Brain microvascular endothelial cell (primary cell): ENCODE data around the gene COL2A1.
A peak's percentile ranks its signal among the peaks of the same experiment; 100 is the strongest.

Experiments
- DNase-seq: peaks from one replicate; pipeline ENCODE4 v3.0.0-alpha.2; 2020
- H3K27ac ChIP-seq: fragments of 250-450 bp; sonication (Bioruptor Pico); 2 replicates; pipeline ENCODE4 v1.5.1; 2020; ENCODE audit warnings: mild to moderate bottlenecking, moderate library complexity
- H3K27me3 ChIP-seq: fragments of 250-450 bp; sonication (Bioruptor Pico); replicated peaks from 2 replicates; pipeline ENCODE4 v1.5.1; 2020; ENCODE audit warnings: mild to moderate bottlenecking
- H3K36me3 ChIP-seq: fragments of 250-450 bp; sonication (Bioruptor Pico); replicated peaks from 2 replicates; pipeline ENCODE4 v1.5.1; 2020; ENCODE audit warnings: mild to moderate bottlenecking
- H3K4me3 ChIP-seq: 2 replicates; pipeline ENCODE4 v1.5.1; 2011; ENCODE audit warnings: low read depth, mild to moderate bottlenecking, control low read depth, low read length, moderate library complexity
- CTCF ChIP-seq: IDR thresholded peaks from 2 replicates; pipeline ENCODE4 v1.5.1; 2011; ENCODE audit warnings: low read depth, mild to moderate bottlenecking, moderate library complexity, low read length, control low read depth, inconsistent platforms; ENCODE audit errors: missing control alignments
- in situ Hi-C: cut with HindIII; loops from 2 replicates; pipeline ENCODE4 v1.10.0; 2017; ENCODE audit warnings: low sequenced_read_pairs, low pct_ligation_motif_present

COL2A1 gene

DNA sequence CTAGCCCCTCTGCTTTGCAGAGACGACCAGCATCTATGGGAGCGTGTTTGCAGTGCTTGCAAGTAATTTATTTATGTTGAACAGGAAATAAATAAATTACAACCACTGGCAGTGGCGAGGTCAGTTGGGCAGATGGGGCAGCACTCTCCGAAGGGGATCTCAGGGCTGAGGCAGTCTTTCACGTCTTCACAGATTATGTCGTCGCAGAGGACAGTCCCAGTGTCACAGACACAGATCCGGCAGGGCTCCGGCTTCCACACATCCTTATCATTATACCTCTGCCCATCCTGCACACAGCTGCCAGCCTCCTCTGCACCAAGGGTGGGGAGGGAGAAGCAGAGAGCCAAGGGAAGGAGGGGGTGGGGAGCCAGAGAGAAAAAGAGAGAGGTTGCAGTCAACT lies 4.5 kb downstream of the COL2A1 start:
- H3K36me3 ChIP-seq, result no peaks in the 10 kb centered on the region
- in situ Hi-C loops, result no loop called here
- H3K4me3 ChIP-seq, result no peak overlapping the region
- DNase-seq, result no peak
- peaks cover 25% of the 10 kb centered on the region for H3K27me3 ChIP-seq
- TF ChIP-seq CTCF, result no peak
- H3K27ac ChIP-seq, result no peak overlapping the region

- no peak for TF ChIP-seq CTCF
- Histone ChIP-seq H3K36me3 (no peaks in the 10 kb centered on the region), H3K27ac (no peak overlapping the region), H3K4me3 (no peak overlapping the region), H3K27me3 (peaks cover 4% of the 10 kb centered on the region)
- in situ Hi-C loops, result no loop called here
- DNase-seq, result no peak
These were observed 7.0 kb downstream of the COL2A1 start for GRCh38 chr12:47997321-47997720.

DNA sequence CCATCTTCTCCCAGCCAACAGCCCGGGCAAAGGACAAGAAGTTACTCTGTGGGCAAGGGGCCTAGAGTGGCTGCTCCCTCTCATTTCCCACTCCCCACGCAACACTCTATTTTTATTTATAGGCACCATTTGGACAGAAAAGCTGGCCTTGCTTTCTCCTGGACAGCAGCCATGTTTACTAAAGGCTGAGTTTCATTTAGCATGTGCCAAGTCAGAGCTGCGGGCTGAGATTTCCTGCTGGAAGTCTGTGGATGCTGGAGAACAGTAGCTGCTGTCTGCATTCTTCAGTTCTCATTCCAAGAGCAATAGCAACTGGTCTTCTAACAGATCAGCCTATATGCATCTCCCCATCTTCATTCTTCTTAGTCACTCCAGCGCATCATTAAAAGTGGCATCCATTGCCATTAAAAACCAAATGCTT lies 8.3 kb downstream of the COL2A1 start:
- peaks cover 4% of the 10 kb centered on the region for H3K27me3 ChIP-seq

DNA sequence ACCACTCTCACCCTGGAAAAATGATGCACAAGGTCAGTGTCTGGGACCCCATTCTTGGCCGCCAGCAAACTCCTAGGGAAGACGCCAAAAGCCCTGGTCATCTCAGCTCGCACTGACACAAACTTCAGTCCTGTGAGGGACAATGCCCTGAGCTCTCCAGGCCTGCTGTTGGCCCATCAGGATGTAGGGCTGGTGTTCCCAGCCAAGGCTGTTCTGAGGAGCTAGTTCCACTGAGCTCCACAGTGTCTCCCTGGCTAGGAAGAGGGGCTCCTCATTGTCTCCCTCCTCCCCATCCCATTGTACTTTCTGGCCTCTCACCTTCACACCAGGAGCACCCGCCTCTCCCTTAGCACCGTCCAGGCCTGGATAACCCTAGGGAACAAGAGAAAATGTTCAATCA lies 10.8 kb downstream of the COL2A1 start:
- TF ChIP-seq CTCF, result no peak
- H3K36me3 ChIP-seq, result no peaks in the 10 kb centered on the region
- in situ Hi-C loops, result no loop called here
- H3K4me3 ChIP-seq, result no peak overlapping the region
- no peak overlapping the region for H3K27ac ChIP-seq
- DNase-seq, result no peak
- H3K27me3 ChIP-seq, result peaks cover 4% of the 10 kb centered on the region

More for the DNA sequence above, 8.3 kb downstream of the COL2A1 start:
- H3K36me3 ChIP-seq, result no peaks in the 10 kb centered on the region
- DNase-seq, result peak; percentile 22
- H3K4me3 ChIP-seq, result no peak overlapping the region
- in situ Hi-C loops, result no loop called here
- H3K27ac ChIP-seq, result no peak overlapping the region
- TF ChIP-seq CTCF, result no peak

DNA sequence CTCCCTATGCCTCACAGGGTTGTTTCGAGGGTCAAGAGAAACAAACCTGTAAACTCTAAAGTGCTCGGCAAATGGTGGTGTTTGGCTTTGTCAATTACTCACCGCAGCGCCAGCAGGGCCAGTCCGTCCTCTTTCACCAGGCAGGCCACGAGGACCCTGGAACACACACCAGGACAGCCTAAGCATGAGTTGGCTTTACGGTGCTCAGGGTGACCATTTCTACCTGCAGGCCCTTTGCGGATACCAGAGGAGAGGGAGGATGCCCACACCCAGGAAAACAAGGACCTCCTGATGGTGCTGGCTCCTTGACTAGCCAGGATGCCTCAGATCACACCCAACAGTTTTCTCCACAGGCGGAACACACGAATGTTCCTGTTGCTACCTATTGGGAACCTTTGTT lies 11.5 kb downstream of the COL2A1 start:
- in situ Hi-C loops, result no loop called here
- H3K27ac ChIP-seq, result no peak overlapping the region
- TF ChIP-seq CTCF, result no peak
- no peaks in the 10 kb centered on the region for H3K36me3 ChIP-seq
- no peak for DNase-seq
- H3K4me3 ChIP-seq, result no peak overlapping the region
- H3K27me3 ChIP-seq, result peaks cover 4% of the 10 kb centered on the region

GRCh38 chr12:47991106-47992061 lies 12.9 kb downstream of the COL2A1 start:
- H3K27ac ChIP-seq, result no peak overlapping the region
- in situ Hi-C loops, result no loop called here
- no peak for DNase-seq
- no peaks in the 10 kb centered on the region for H3K36me3 ChIP-seq
- no peak overlapping the region for H3K4me3 ChIP-seq
- no peak for TF ChIP-seq CTCF
- H3K27me3 ChIP-seq, result peaks cover 4% of the 10 kb centered on the region
